T-helper 22 cell (primary cell): ENCODE measurements around the gene RGL1.

Experiments used
- DNase-seq: peaks from one replicate; pipeline ENCODE4 v3.0.0-alpha.2; 2020; ENCODE audit warnings: low read depth

RGL1 gene

DNA sequence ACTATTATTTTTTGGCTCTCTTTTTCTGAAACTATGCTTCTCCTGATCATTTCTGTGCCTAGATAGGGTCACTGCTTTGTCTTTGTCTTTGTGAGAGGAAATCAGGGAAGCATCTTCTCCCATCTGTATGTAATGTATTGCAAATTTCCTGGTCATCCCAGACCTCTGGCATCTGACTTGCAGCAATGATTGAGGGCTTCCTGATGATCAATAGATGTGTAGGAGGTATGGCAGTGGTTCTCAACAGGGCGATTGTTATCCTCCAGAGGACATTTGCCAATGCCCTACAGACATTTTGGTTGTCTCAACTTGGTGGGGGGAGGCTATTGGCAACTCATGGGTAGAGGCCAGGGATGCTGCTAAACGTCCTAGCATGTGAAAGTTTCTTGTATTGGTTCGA, 64.7 kb downstream of the RGL1 start:
- no peak for DNase-seq

DNA sequence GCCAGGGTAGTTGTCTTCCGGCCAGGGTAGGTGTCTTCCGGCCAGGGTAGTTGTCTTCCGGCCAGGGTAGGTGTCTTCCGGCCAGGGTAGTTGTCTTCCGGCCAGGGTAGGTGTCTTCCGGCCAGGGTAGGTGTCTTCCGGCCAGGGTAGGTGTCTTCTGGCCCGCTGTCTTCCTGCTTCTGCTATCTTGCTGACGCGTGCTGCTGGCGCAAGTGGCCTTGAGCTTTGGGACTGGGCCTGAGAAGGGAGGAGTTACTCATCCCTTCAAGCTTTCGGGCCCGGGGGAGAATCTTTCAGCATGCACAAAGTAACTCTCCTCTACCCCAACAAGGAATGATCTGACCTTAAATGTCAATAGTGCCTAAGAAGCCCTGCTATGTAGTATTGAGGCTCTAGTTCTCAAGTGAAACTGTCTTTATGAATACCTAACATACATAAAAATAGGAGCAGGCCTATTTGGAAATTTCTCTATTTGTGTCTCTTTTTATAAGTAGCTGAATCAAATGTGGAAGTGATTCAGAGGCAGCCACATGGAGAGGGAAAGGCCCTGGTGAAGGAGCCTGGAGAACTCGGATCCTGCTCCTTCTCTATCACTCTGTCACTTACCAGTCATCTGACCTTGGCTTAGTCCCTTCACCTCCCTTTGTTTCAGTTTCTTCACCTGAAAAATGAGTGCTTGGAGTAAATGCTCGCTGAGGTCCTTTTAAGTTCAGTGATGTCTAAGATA, 65.6 kb downstream of the RGL1 start:
- DNase-seq, result no peak

- DNase-seq, result no peak
Measured at GRCh38 chr1:183871142-183871541, 66.2 kb downstream of the RGL1 start.

DNA sequence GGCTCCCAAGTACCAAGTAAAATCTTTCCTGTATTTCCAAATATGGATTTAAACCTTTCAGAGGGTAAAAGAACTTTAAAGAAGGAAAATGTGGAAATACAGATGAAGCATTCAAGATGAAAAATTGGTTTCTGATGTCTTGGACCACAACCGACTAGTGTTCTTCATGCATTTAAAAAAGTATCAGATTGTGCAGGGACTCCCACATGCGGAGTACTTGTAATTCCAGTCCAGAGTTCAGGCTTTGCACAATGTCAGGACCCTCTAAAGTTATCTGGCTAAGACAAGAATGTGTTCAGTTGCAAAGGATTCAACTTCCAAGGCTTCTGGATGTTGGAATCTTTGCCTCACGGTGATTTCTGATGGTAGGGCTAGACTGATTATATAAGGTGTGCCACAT, 66.7 kb downstream of the RGL1 start:
- DNase-seq, result no peak

- DNase-seq, result no peak
Measured at GRCh38 chr1:183872403-183872802, 67.5 kb downstream of the RGL1 start.

- no peak for DNase-seq
Measured at GRCh38 chr1:183873642-183874041, 68.7 kb downstream of the RGL1 start.

- no peak for DNase-seq
Measured at GRCh38 chr1:183876309-183876708, 71.4 kb downstream of the RGL1 start.

GRCh38 chr1:183877053-183877720, 72.3 kb downstream of the RGL1 start:
- no peak for DNase-seq

- no peak for DNase-seq
Measured at GRCh38 chr1:183879494-183879893, 74.6 kb downstream of the RGL1 start.

DNA sequence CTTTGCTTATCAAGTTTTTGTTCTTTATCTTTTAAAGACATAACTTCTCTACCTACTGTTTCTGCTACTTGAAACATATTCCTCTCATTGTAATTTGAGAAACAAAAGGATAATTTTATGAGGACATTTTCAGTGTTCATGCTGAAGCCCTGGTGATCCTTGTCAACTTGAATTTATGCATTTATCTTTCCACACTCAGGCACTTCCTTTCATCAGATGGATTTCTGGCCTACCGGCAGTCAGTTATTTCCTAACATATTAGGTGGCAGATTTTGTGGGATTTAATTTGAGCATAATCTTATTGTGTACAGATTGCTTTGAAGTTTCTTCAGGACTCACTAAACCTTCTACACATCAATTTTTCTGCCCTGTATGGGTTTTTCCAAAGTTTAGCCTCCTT, 75.0 kb downstream of the RGL1 start:
- DNase-seq, result no peak

- DNase-seq, result no peak
Measured at GRCh38 chr1:183880531-183881243, 75.8 kb downstream of the RGL1 start.

- no peak for DNase-seq
Measured at GRCh38 chr1:183881387-183882131, 76.6 kb downstream of the RGL1 start.

- DNase-seq, result no peak
Measured at GRCh38 chr1:183882335-183883167, 77.6 kb downstream of the RGL1 start.

GRCh38 chr1:183883623-183884022, 78.7 kb downstream of the RGL1 start:
- DNase-seq, result no peak

- DNase-seq, result no peak
Measured at GRCh38 chr1:183884526-183884925, 79.6 kb downstream of the RGL1 start.

- no peak for DNase-seq
Measured at GRCh38 chr1:183885142-183885735, 80.3 kb downstream of the RGL1 start.

GRCh38 chr1:183886083-183886828, 81.3 kb downstream of the RGL1 start:
- DNase-seq, result no peak

DNA sequence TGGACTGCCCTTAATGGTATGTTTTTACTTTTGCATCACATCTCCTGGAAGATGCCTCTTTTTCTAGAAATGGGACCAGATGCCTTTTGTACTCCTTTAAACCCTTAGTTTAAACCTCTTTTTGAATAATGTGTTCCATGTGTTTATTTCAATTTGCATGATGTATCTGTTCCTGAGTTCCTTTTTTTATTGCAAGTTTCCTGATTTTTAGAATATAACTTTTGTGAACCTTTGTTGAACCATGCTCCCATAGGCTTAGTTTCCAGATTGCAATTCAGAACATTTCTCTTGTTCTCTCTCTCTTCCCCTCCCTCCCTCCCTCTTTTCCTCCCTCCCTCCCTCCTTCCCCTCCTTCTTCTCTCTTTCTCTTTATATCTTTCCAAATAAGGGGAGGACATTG, 81.9 kb downstream of the RGL1 start:
- DNase-seq, result no peak

- DNase-seq, result no peak
Measured at GRCh38 chr1:183887826-183888819, 83.2 kb downstream of the RGL1 start.
